ENCODE measurements around the gene ZNF148.

ZNF148 gene

DNA sequence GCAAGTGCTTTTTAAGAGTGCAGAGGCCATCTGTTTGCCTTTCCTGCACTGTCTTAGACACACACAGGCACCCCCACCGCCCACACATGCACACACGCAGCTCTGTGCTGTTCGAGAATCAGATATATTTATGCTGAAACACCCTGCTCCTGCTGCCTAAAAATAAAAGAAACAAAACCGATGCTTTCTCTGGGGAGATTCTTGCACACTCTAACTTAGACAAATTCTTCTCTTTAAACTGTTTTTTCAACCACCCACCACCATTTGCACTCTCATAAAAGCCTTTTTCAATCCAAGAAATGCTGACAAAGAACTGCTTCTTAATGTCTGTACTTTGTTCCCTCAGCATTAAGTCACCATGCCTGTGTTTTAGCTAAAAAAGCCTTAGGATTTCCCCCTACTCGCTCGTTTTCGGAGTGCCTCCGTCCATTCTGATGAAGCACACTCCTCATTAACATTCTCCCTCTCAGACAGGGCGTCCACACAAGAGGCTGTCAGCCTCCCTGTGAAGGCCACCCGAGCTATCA is 188.8 kb downstream of the ZNF148 start:
- DNase-seq (ENCODE audit: low spot score), result peak; percentile 78
- in situ Hi-C loops (cut with MboI; ENCODE audit: low sequenced_read_pairs, unreplicated experiment), result no loop called here
- no peak for TF ChIP-seq CTCF (IDR thresholded peaks at IDR 0.05; ENCODE audit: borderline replicate concordance, control extremely low read depth, extremely low read depth, insufficient read depth, missing control alignments)

GRCh38 chr3:125185805-125186204 is 189.3 kb downstream of the ZNF148 start:
- TF ChIP-seq CTCF (IDR thresholded peaks at IDR 0.05; ENCODE audit: borderline replicate concordance, control extremely low read depth, extremely low read depth, insufficient read depth, missing control alignments), result no peak
- in situ Hi-C loops (cut with MboI; ENCODE audit: low sequenced_read_pairs, unreplicated experiment), result no loop called here
- no peak for DNase-seq (ENCODE audit: low spot score)

GRCh38 chr3:125179884-125180240 is 195.3 kb downstream of the ZNF148 start:
- in situ Hi-C loops (cut with MboI; ENCODE audit: low sequenced_read_pairs, unreplicated experiment), result no loop called here
- TF ChIP-seq CTCF (IDR thresholded peaks at IDR 0.05; ENCODE audit: borderline replicate concordance, control extremely low read depth, extremely low read depth, insufficient read depth, missing control alignments), result no peak
- no peak for DNase-seq (ENCODE audit: low spot score)

GRCh38 chr3:125179143-125179883 is 195.8 kb downstream of the ZNF148 start:
- DNase-seq (ENCODE audit: low spot score), result peak; percentile 68
- in situ Hi-C loops (cut with MboI; ENCODE audit: low sequenced_read_pairs, unreplicated experiment), result no loop called here
- TF ChIP-seq CTCF (IDR thresholded peaks at IDR 0.05; ENCODE audit: borderline replicate concordance, control extremely low read depth, extremely low read depth, insufficient read depth, missing control alignments), result no peak

GRCh38 chr3:125177746-125178145 is 197.4 kb downstream of the ZNF148 start:
- DNase-seq (ENCODE audit: low spot score), result no peak
- in situ Hi-C loops (cut with MboI; ENCODE audit: low sequenced_read_pairs, unreplicated experiment), result no loop called here
- no peak for TF ChIP-seq CTCF (IDR thresholded peaks at IDR 0.05; ENCODE audit: borderline replicate concordance, control extremely low read depth, extremely low read depth, insufficient read depth, missing control alignments)

Data from GM13976 (cell line).